Tibial nerve (tissue), 4 donors: ENCODE data around the gene C1R. TPM values are rescaled to one million over a fixed set of nuclear protein-coding genes. Genes with fewer than 3 reads are reported as not detected.
A peak's percentile ranks its signal among the peaks of the same experiment; 100 is the strongest.

Experiments
- DNase-seq, 2 donors: peaks; one replicate each; pipeline ENCODE4 v3.0.0-alpha.2; 2019; ENCODE audit warnings: low spot score in 2 of 2
- H3K27ac ChIP-seq, 4 donors: fragments of 200-600 bp; sonication (generic) in 3 of 4; one replicate each; pipeline ENCODE4 v1.5.1; 2017 to 2019; ENCODE audit warnings: mild to moderate bottlenecking in 1 of 4
- H3K27me3 ChIP-seq, 2 donors: fragments of 200-600 bp; sonication (generic) in 1 of 2; one replicate each; pipeline versions ENCODE4 v1.5.1 to v1.6.0; 2017 to 2019
- H3K36me3 ChIP-seq, 3 donors: fragments of 200-600 bp; sonication (generic); one replicate each; pipeline ENCODE4 v1.5.1; 2018 to 2019
- H3K4me1 ChIP-seq, 4 donors: fragments of 200-600 bp; sonication (generic) in 3 of 4; one replicate each; pipeline ENCODE4 v1.5.1; 2017 to 2019
- H3K4me3 ChIP-seq, 4 donors: fragments of 200-600 bp; sonication (generic) in 3 of 4; one replicate each; pipeline ENCODE4 v1.5.1; 2017 to 2019; ENCODE audit warnings: mild to moderate bottlenecking in 1 of 4, moderate library complexity in 1 of 4
- H3K9me3 ChIP-seq, 4 donors: fragments of 200-600 bp; sonication (generic) in 3 of 4; one replicate each; pipeline ENCODE4 v1.5.1; 2017 to 2019
- EP300 ChIP-seq, 2 donors: sonication (generic); formaldehyde crosslinking; IDR thresholded peaks; one replicate each; pipeline ENCODE4 v1.6.1; 2017; ENCODE audit warnings: antibody characterized with exemption in 2 of 2, mild to moderate bottlenecking in 1 of 2
- POLR2A ChIP-seq, 2 donors: fragments of 450-650 bp; IDR thresholded peaks; one replicate each; pipeline ENCODE4 v1.6.1; 2017; ENCODE audit warnings: antibody characterized with exemption in 2 of 2, mild to moderate bottlenecking in 2 of 2, moderate library complexity in 2 of 2
- WGBS, 2 donors: methylation state at CpG; one replicate each; pipeline ENCODE4 v1.1.5; 2018; 5-methylcytosine and 5-hydroxymethylcytosine counted together
- total RNA-seq, 4 donors: library from RNA; depleted of rRNA; stranded (reverse); fragments of >200 nt; gene quantifications; one replicate each; pipeline ENCODE4 v1.1.0, GENCODE V29; 2016
- TF ChIP-seq, protein P1 (sequence below), 5 experiments: fragments of 200-600 bp in 3 of 5; fragments of 450-650 bp in 2 of 5; sonication (generic) in 3 of 5; IDR thresholded peaks; one replicate each; pipeline ENCODE4 v1.5.1; 2016 to 2019; ENCODE audit warnings: antibody characterized with exemption in 5 of 5, mild to moderate bottlenecking in 3 of 5, moderate library complexity in 2 of 5

Gene C1R
- total RNA-seq, 4 donors from 2014 or later = 528 to 1,237 (median 593) TPM

GRCh38 chr12:7072554-7072953, 19.7 kb downstream of the C1R start:
- H3K27ac ChIP-seq = no peak overlapping the region
- no peaks in the 10 kb centered on the region for H3K9me3 ChIP-seq
- no peaks in the 10 kb centered on the region for H3K27me3 ChIP-seq
- no peak overlapping the region for H3K4me3 ChIP-seq
- TF ChIP-seq, protein P1, sequence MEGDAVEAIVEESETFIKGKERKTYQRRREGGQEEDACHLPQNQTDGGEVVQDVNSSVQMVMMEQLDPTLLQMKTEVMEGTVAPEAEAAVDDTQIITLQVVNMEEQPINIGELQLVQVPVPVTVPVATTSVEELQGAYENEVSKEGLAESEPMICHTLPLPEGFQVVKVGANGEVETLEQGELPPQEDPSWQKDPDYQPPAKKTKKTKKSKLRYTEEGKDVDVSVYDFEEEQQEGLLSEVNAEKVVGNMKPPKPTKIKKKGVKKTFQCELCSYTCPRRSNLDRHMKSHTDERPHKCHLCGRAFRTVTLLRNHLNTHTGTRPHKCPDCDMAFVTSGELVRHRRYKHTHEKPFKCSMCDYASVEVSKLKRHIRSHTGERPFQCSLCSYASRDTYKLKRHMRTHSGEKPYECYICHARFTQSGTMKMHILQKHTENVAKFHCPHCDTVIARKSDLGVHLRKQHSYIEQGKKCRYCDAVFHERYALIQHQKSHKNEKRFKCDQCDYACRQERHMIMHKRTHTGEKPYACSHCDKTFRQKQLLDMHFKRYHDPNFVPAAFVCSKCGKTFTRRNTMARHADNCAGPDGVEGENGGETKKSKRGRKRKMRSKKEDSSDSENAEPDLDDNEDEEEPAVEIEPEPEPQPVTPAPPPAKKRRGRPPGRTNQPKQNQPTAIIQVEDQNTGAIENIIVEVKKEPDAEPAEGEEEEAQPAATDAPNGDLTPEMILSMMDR (IDR thresholded peaks at IDR 0.05) = no peak
- TF ChIP-seq EP300 (IDR thresholded peaks at IDR 0.05) = no peak
- no peak for TF ChIP-seq POLR2A (IDR thresholded peaks at IDR 0.05)
- DNase-seq = no peak
- peaks cover 0 to 34% (median 3%) of the 10 kb centered on the region in 3 donors for H3K36me3 ChIP-seq
- peaks cover 0 to 9% (median 0%) of the 10 kb centered on the region in 4 donors for H3K4me1 ChIP-seq
- WGBS, 2 donors = 84 to 88% methylated on average over 6 of the region's 6 CpGs

GRCh38 chr12:7072035-7072434, 20.2 kb downstream of the C1R start:
- Histone ChIP-seq H3K4me3 (no peak overlapping the region), H3K27me3 (no peaks in the 10 kb centered on the region), H3K9me3 (no peaks in the 10 kb centered on the region), H3K36me3 (peaks cover 0 to 40% (median 3%) of the 10 kb centered on the region in 3 donors), H3K4me1 (peaks cover 0 to 13% (median 1%) of the 10 kb centered on the region in 4 donors), H3K27ac (no peak overlapping the region)
- 86% methylated on average over 6 of the region's 6 CpGs for WGBS, 2 donors
- no peak for DNase-seq
- TF ChIP-seq EP300 (IDR thresholded peaks at IDR 0.05) (no peak), POLR2A (IDR thresholded peaks at IDR 0.05) (no peak)
- TF ChIP-seq, protein P1 (IDR thresholded peaks at IDR 0.05) = no peak

- 76 to 83% methylated on average over 6 of the region's 6 CpGs for WGBS, 2 donors
- Histone ChIP-seq H3K27ac (no peak overlapping the region), H3K27me3 (no peaks in the 10 kb centered on the region), H3K4me1 (peaks cover 0 to 31% (median 1%) of the 10 kb centered on the region in 4 donors), H3K9me3 (no peaks in the 10 kb centered on the region), H3K4me3 (no peak overlapping the region), H3K36me3 (peaks cover 0 to 63% (median 3%) of the 10 kb centered on the region in 3 donors)
- no peak for DNase-seq
- TF ChIP-seq POLR2A (IDR thresholded peaks at IDR 0.05) (no peak), EP300 (IDR thresholded peaks at IDR 0.05) (no peak)
- TF ChIP-seq, protein P1 (IDR thresholded peaks at IDR 0.05) = no peak
These were observed 22.9 kb downstream of the C1R start for GRCh38 chr12:7069386-7069785.

- H3K36me3 ChIP-seq = peaks cover 0 to 67% (median 3%) of the 10 kb centered on the region in 3 donors
- no peaks in the 10 kb centered on the region for H3K27me3 ChIP-seq
- H3K27ac ChIP-seq = no peak overlapping the region
- no peaks in the 10 kb centered on the region for H3K9me3 ChIP-seq
- H3K4me3 ChIP-seq = no peak overlapping the region
- TF ChIP-seq POLR2A (IDR thresholded peaks at IDR 0.05) (no peak), EP300 (IDR thresholded peaks at IDR 0.05) (no peak)
- TF ChIP-seq, protein P1 (IDR thresholded peaks at IDR 0.05) = no peak
- DNase-seq = no peak
- 43 to 64% methylated on average over 2 of the region's 2 CpGs for WGBS, 2 donors
- peaks cover 0 to 35% (median 1%) of the 10 kb centered on the region in 4 donors for H3K4me1 ChIP-seq
These were observed 23.3 kb downstream of the C1R start for GRCh38 chr12:7068994-7069346.

GRCh38 chr12:7068240-7068993, 23.8 kb downstream of the C1R start:
- H3K27ac ChIP-seq = peak overlapping the region in 2 of 4 donors; percentile 8 to 13
- no peak overlapping the region for H3K4me3 ChIP-seq
- H3K9me3 ChIP-seq = no peaks in the 10 kb centered on the region
- peaks cover 0 to 72% (median 3%) of the 10 kb centered on the region in 3 donors for H3K36me3 ChIP-seq
- WGBS, 2 donors = 71% methylated on average over 11 of the region's 11 CpGs
- TF ChIP-seq, protein P1 (IDR thresholded peaks at IDR 0.05) = no peak
- TF ChIP-seq POLR2A (IDR thresholded peaks at IDR 0.05) = no peak
- no peaks in the 10 kb centered on the region for H3K27me3 ChIP-seq
- peaks cover 0 to 40% (median 1%) of the 10 kb centered on the region in 4 donors for H3K4me1 ChIP-seq
- no peak for DNase-seq
